Cardiac fibroblast (primary cell): Measurements from ENCODE around the gene CAPRIN1.

Source experiments
- DNase-seq, 2 donors: peaks; one replicate each; pipeline versions ENCODE4 v3.0.0 to v3.0.0-alpha.2; 2010; ENCODE audit warnings: low read depth in 2 of 2
- H3K4me3 ChIP-seq, 2 donors: replicated peaks in 1 of 2; 1 replicate in 1 of 2; 2 replicates in 1 of 2; pipeline ENCODE4 v1.5.1; 2011; ENCODE audit warnings: low read depth in 2 of 2, low read length in 2 of 2, mild to moderate bottlenecking in 2 of 2, moderate library complexity in 1 of 2
- TF ChIP-seq, protein P1 (sequence below): IDR thresholded peaks from one replicate; pipeline ENCODE4 v1.5.1; 2011; ENCODE audit warnings: low read depth, mild to moderate bottlenecking, low read length, inconsistent platforms

Gene CAPRIN1

DNA sequence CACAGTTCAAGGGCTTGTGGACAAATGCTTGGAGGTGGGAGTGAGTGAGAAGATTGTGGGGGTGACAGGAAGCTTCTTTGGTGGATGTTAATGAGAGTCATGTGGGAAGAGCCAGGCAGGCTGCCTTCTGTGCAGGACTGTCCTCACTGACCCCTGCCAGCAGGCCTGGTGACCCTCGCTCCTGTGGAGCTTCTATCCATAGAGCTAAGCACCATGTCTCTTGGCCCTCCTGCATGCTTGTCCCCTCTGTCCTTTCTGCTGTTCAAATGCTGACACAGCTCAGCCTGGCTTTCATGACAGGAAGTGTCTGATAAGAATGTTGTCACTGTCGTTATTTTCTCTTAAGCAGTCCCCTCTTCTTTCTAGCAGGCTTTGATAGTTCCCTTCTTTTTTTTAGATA, 91.5 kb downstream of the CAPRIN1 start:
- DNase-seq, result no peak
- TF ChIP-seq, protein P1, sequence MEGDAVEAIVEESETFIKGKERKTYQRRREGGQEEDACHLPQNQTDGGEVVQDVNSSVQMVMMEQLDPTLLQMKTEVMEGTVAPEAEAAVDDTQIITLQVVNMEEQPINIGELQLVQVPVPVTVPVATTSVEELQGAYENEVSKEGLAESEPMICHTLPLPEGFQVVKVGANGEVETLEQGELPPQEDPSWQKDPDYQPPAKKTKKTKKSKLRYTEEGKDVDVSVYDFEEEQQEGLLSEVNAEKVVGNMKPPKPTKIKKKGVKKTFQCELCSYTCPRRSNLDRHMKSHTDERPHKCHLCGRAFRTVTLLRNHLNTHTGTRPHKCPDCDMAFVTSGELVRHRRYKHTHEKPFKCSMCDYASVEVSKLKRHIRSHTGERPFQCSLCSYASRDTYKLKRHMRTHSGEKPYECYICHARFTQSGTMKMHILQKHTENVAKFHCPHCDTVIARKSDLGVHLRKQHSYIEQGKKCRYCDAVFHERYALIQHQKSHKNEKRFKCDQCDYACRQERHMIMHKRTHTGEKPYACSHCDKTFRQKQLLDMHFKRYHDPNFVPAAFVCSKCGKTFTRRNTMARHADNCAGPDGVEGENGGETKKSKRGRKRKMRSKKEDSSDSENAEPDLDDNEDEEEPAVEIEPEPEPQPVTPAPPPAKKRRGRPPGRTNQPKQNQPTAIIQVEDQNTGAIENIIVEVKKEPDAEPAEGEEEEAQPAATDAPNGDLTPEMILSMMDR, result no peak
- H3K4me3 ChIP-seq, result no peak overlapping the region

DNA sequence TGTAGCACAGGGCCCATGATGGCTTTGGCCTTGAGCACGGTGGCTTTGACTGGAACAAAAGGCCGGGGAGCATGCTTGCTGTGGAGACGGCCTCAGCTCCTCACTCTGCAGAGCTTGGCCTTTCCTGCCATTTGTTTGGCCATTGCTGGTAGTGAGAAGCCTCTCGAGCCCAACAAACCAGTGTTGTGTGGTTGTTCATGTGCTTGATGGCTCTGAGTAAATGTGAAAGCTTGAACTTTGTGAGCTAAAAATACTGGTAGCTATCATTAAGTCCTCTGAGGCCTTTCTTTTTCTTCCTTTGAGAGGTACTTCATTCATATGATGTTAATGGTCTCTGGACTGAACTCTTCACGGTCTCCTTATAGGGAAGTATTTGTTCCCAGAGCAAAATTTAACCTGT, 93.5 kb downstream of the CAPRIN1 start:
- TF ChIP-seq, protein P1, result no peak
- DNase-seq, result no peak
- no peak overlapping the region for H3K4me3 ChIP-seq

DNA sequence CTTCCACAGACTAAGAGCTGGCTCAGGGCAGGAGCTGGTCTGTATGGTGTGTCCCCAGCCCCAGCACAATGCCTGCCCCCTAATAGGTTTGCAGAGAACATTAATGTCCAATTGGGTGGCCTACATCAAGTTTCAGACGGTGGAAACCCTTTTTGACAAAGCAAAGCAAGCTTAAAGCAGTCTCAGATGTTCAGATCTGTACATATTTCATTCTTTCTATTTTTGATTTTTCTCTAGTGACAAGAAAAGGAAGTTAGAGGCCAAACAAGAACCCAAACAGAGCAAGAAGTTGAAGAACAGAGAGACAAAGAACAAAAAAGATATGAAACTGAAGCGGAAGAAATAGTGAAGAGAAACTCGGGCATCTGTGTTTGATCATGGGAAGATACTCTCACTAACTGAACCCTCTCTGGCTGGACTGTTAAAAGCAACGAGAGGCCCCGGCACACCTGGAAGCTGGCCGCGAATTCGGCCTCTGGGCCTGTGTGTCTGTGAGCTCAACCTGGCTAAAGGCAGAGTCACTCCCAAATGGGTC, 94.4 kb downstream of the CAPRIN1 start:
- H3K4me3 ChIP-seq, result no peak overlapping the region
- DNase-seq, result no peak
- TF ChIP-seq, protein P1, result no peak

DNA sequence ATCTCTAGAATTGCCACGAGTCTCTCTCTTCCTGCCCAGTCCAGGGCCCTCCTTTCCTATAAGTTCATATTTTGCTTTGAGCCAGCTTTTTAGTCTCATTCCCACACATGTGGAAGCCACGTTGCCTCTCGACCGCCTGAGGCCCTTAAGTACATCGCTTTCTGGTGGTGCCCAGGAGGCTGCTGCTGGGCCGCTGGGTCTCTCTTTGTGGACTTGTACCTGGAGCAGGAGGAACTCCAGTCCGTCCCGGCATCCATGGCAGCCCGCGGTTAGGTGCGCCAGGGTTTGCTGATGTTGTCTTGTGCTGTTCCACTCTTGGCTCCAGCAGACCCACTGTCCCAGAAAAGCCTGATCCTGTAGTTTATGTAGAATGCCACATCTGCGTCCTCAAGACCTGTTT, 94.9 kb downstream of the CAPRIN1 start:
- H3K4me3 ChIP-seq, result no peak overlapping the region
- DNase-seq, result no peak
- TF ChIP-seq, protein P1, result no peak

DNA sequence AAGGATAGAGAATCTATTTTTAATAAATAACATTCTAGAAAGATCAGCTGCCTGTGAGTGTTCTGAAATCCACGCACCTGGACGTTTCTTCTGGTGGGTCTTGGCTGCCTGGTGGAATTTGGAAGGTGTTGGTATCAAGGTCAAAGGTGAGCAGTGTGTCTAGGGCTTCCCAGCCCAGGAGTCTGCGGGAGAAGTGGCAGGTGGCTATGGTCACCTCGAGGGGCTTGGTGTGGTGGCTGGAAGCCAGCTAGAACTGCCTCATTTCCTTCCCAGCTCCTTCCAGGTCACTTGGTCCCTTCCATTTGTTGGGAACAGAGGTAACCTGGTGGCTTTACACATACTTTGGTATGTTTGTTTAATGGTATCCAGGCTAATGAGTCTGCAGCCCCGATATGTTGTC, 95.3 kb downstream of the CAPRIN1 start:
- H3K4me3 ChIP-seq, result no peak overlapping the region
- TF ChIP-seq, protein P1, result no peak
- DNase-seq, result no peak

DNA sequence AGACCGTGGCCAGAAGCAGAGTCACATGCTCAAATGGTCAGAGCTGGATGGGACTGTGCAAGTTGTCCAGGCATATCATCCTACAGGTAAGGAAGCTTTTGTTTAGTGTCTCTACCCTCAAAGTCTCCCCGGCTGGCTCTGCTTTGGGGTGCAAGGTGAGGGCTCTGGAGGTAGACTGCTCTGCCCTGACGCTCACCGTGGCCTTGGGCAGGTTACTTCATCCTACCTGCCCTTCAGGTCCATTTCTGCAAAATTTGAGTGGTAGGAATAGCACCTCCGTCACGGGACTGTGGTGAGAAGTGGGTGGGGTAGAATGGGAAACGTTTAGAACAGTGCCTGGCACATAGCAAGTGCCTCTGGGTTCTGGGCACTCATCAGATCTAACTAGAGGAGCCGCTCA, 96.0 kb downstream of the CAPRIN1 start:
- TF ChIP-seq, protein P1, result no peak
- no peak for DNase-seq
- H3K4me3 ChIP-seq, result no peak overlapping the region

DNA sequence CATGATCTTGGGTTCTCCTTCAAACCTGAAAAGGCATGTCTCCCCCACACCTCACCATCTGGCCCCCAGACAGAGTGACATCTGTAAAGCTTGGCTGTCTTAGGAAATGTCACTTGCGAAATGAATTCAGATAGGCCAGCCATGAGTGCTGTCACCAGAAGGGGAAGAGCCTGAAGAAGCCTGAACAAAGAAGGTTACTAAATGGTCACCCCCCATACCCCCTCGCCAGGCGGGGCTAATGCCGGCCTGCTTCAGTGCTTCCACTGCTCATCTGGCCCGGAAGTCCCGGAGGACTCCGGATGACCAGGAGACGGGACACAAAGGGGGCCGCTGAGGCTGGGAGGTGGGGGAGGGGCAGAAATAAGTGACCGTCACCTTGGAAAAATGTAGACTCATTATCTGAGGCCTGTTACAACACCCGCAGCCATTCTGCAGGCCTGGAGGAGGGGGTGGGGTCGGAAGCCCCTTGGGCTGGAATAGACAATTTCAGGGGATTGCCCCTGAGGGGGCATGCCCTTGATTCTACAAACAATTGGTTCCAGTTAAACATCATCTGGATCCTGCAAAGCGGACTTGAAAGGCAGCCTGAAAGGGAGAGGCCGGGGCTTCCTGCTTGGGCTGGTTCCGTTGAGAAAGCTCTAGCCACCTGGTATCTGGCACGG, 97.1 kb downstream of the CAPRIN1 start:
- DNase-seq, result no peak
- TF ChIP-seq, protein P1, result no peak
- H3K4me3 ChIP-seq, result no peak overlapping the region
